Lung (tissue), 12 donors: ENCODE results near the gene GPR87. TPM values are rescaled to one million over a fixed set of nuclear protein-coding genes. Genes with fewer than 3 reads are reported as not detected.

ENCODE experiments used
- ATAC-seq: fragments of 200-7000 bp; cut with Tn5 transposase; one replicate; pipeline ENCODE4 v1.9.1; 2020; ENCODE audit warnings: moderate number of reproducible peaks; ENCODE audit not compliant: insufficient read depth, low FRiP score
- DNase-seq, 3 donors: peaks; one replicate each; pipeline ENCODE4 v3.0.0-alpha.2; 2013 to 2017
- H3K27ac ChIP-seq, 2 donors: one replicate each; pipeline ENCODE4 v1.5.1; 2013; ENCODE audit warnings: mild to moderate bottlenecking in 2 of 2, moderate library complexity in 2 of 2, control low read depth in 1 of 2, inconsistent platforms in 1 of 2, low read depth in 1 of 2, low read length in 1 of 2
- H3K27me3 ChIP-seq, 3 donors: one replicate each; pipeline ENCODE4 v1.5.1; 2013; ENCODE audit warnings: low read length in 2 of 3; ENCODE audit not compliant: control insufficient read depth in 3 of 3, insufficient read depth in 3 of 3
- H3K36me3 ChIP-seq, 4 donors: one replicate each; pipeline ENCODE4 v1.5.1; 2013; ENCODE audit warnings: low read length in 4 of 4, mild to moderate bottlenecking in 1 of 4, moderate library complexity in 1 of 4; ENCODE audit not compliant: control insufficient read depth in 4 of 4, insufficient read depth in 4 of 4
- H3K4me1 ChIP-seq, 5 donors: one replicate each; pipeline ENCODE4 v1.5.1; 2013; ENCODE audit warnings: low read length in 5 of 5, mild to moderate bottlenecking in 2 of 5, moderate library complexity in 1 of 5; ENCODE audit not compliant: control insufficient read depth in 5 of 5, insufficient read depth in 5 of 5
- H3K4me3 ChIP-seq: one replicate; pipeline ENCODE4 v1.5.1; 2013; ENCODE audit warnings: mild to moderate bottlenecking, control low read depth, moderate library complexity
- H3K9ac ChIP-seq, 2 donors: one replicate each; pipeline ENCODE4 v1.5.1; 2013; ENCODE audit warnings: low read length in 2 of 2, control low read depth in 1 of 2; ENCODE audit not compliant: insufficient read depth in 1 of 2
- H3K9me3 ChIP-seq, 4 donors: one replicate each; pipeline ENCODE4 v1.5.1; 2013; ENCODE audit warnings: low read length in 3 of 4, mild to moderate bottlenecking in 1 of 4, moderate library complexity in 1 of 4; ENCODE audit not compliant: control insufficient read depth in 4 of 4, insufficient read depth in 3 of 4
- WGBS, 2 donors: extraction: QIAGEN DNeasy Blood & Tissue Kit; methylation state at CpG; one replicate each; pipeline ENCODE4 v1.1.7; 2013; 5-methylcytosine and 5-hydroxymethylcytosine counted together
- polyA plus RNA-seq, 2 donors: library from polyadenylated mRNA; stranded (reverse); fragments of 200-250 nt; gene quantifications; one replicate each; pipeline ENCODE4 v1.2.1, GENCODE V29; 2013
- total RNA-seq, 2 donors: library from RNA; depleted of rRNA in 1 of 2; stranded (reverse); fragments of >200 nt in 1 of 2; gene quantifications; one replicate each; pipeline ENCODE4 v1.2.1, GENCODE V29; 2014 to 2021
- TF ChIP-seq, protein P1 (sequence below): IDR thresholded peaks from 2 replicates; pipeline ENCODE4 v1.5.1; 2012; ENCODE audit warnings: mild to moderate bottlenecking; ENCODE audit errors: control extremely low read depth, extremely low read depth
- donor health status: control.
- donor health status: control.
- donor health status: Bipolar disorder and iron deficiency.
- donor health status: healthy.
- donor health status: DM: yes; HTN: yes; CAD: no.

GPR87 gene
- total and polyA plus RNA-seq, 4 donors, result 0.28 to 1.5 (median 1.3) TPM

- no peaks in the 10 kb centered on the region for H3K36me3 ChIP-seq
- no peaks in the 10 kb centered on the region for H3K4me1 ChIP-seq
- ATAC-seq (no peak), DNase-seq (no peak)
- H3K4me3 ChIP-seq, result no peak overlapping the region
- no peaks in the 10 kb centered on the region for H3K27me3 ChIP-seq
- WGBS, 2 donors, result 85 to 90% methylated on average over 6 of the region's 6 CpGs
- TF ChIP-seq, protein P1, sequence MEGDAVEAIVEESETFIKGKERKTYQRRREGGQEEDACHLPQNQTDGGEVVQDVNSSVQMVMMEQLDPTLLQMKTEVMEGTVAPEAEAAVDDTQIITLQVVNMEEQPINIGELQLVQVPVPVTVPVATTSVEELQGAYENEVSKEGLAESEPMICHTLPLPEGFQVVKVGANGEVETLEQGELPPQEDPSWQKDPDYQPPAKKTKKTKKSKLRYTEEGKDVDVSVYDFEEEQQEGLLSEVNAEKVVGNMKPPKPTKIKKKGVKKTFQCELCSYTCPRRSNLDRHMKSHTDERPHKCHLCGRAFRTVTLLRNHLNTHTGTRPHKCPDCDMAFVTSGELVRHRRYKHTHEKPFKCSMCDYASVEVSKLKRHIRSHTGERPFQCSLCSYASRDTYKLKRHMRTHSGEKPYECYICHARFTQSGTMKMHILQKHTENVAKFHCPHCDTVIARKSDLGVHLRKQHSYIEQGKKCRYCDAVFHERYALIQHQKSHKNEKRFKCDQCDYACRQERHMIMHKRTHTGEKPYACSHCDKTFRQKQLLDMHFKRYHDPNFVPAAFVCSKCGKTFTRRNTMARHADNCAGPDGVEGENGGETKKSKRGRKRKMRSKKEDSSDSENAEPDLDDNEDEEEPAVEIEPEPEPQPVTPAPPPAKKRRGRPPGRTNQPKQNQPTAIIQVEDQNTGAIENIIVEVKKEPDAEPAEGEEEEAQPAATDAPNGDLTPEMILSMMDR, result no peak
- no peak overlapping the region for H3K9ac ChIP-seq
- no peaks in the 10 kb centered on the region for H3K9me3 ChIP-seq
- H3K27ac ChIP-seq, result no peak overlapping the region
These were observed 23.5 kb downstream of the GPR87 start for GRCh38 chr3:151293127-151293526.

GRCh38 chr3:151290673-151291072 is 25.9 kb downstream of the GPR87 start:
- peak in 1 of 3 donors; percentile 38 for DNase-seq
- no peaks in the 10 kb centered on the region for H3K27me3 ChIP-seq
- no peak overlapping the region for H3K4me3 ChIP-seq
- WGBS, 2 donors, result 50 to 69% methylated on average over 3 of the region's 3 CpGs
- H3K36me3 ChIP-seq, result no peaks in the 10 kb centered on the region
- H3K9ac ChIP-seq, result no peak overlapping the region
- H3K9me3 ChIP-seq, result no peaks in the 10 kb centered on the region
- ATAC-seq, result no peak
- H3K27ac ChIP-seq, result no peak overlapping the region
- TF ChIP-seq, protein P1, result no peak
- no peaks in the 10 kb centered on the region for H3K4me1 ChIP-seq

GRCh38 chr3:151289445-151289844 is 27.2 kb downstream of the GPR87 start:
- Histone ChIP-seq H3K27ac (no peak overlapping the region), H3K9me3 (no peaks in the 10 kb centered on the region), H3K4me3 (no peak overlapping the region), H3K36me3 (no peaks in the 10 kb centered on the region), H3K9ac (no peak overlapping the region), H3K27me3 (no peaks in the 10 kb centered on the region), H3K4me1 (peaks cover 0 to 1% (median 0%) of the 10 kb centered on the region in 5 donors)
- TF ChIP-seq, protein P1, result no peak
- 34 to 36% methylated on average over 3 of the region's 3 CpGs for WGBS, 2 donors
- DNase-seq (no peak), ATAC-seq (no peak)

DNA sequence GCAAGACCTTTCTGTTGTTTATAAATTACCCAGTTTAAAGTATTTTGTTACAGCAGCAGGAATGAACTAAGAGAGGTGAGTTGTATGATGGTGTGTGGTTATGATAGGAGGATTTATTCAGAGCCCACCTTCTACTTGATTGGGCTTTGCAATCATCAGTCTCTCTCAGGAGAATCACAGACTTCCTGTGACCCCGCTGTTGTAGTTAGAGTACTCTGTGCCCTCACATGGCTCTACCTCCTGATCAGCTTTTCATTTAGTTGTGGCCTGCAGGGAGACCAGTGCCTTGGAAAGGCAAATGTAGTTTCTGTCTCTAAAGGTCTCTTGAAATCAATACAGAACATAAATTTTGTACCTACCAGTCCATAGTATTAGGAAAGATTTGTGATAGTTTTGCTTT is 30.7 kb downstream of the GPR87 start:
- no peak overlapping the region for H3K4me3 ChIP-seq
- ATAC-seq (no peak), DNase-seq (no peak)
- H3K9me3 ChIP-seq, result no peaks in the 10 kb centered on the region
- no peak overlapping the region for H3K9ac ChIP-seq
- H3K36me3 ChIP-seq, result no peaks in the 10 kb centered on the region
- H3K4me1 ChIP-seq, result peaks cover 0 to 7% (median 0%) of the 10 kb centered on the region in 5 donors
- H3K27ac ChIP-seq, result no peak overlapping the region
- 76 to 78% methylated on average over 1 of the region's 1 CpG for WGBS, 2 donors
- TF ChIP-seq, protein P1, result no peak
- H3K27me3 ChIP-seq, result no peaks in the 10 kb centered on the region
